Esophagus muscularis mucosa (tissue), 4 donors: ENCODE results near the gene COA7. TPM values are rescaled to one million over a fixed set of nuclear protein-coding genes. Genes with fewer than 3 reads are reported as not detected.

Source experiments
- DNase-seq: peaks from one replicate; pipeline ENCODE4 v3.0.0-alpha.2; 2017; ENCODE audit errors: extremely low spot score
- H3K27ac ChIP-seq, 4 donors: fragments of 200-600 bp; sonication (generic); replicated peaks in 1 of 4; 1 replicate in 3 of 4; 2 replicates in 1 of 4; pipeline ENCODE4 v1.5.1; 2016 to 2019; ENCODE audit warnings: mild to moderate bottlenecking in 1 of 4
- H3K27me3 ChIP-seq, 4 donors: fragments of 200-600 bp; sonication (generic); one replicate each; pipeline versions ENCODE4 v1.5.1 to v1.6.0; 2016 to 2019
- H3K36me3 ChIP-seq, 4 donors: fragments of 200-600 bp; sonication (generic); one replicate each; pipeline ENCODE4 v1.5.1; 2016 to 2019
- H3K4me1 ChIP-seq, 4 donors: fragments of 200-600 bp; sonication (generic); one replicate each; pipeline ENCODE4 v1.5.1; 2016 to 2019
- H3K4me3 ChIP-seq, 4 donors: fragments of 200-600 bp; sonication (generic); 1 replicate in 2 of 4; 2 replicates in 2 of 4; pipeline ENCODE4 v1.5.1; 2016 to 2019; ENCODE audit warnings: mild to moderate bottlenecking in 4 of 4, moderate library complexity in 1 of 4
- H3K9me3 ChIP-seq, 4 donors: fragments of 200-600 bp; sonication (generic); 1 replicate in 3 of 4; 2 replicates in 1 of 4; pipeline ENCODE4 v1.5.1; 2016 to 2019
- CTCF ChIP-seq, 3 experiments: fragments of 200-600 bp in 2 of 3; fragments of 450-650 bp in 1 of 3; sonication (generic) in 2 of 3; IDR thresholded peaks; one replicate each; pipeline ENCODE4 v1.5.1; 2017 to 2019; ENCODE audit warnings: antibody characterized with exemption in 3 of 3, mild to moderate bottlenecking in 2 of 3, moderate library complexity in 1 of 3
- EP300 ChIP-seq: sonication (generic); formaldehyde crosslinking; IDR thresholded peaks from one replicate; pipeline ENCODE4 v1.6.1; 2017; ENCODE audit warnings: antibody characterized with exemption
- POLR2A ChIP-seq: fragments of 450-650 bp; IDR thresholded peaks from one replicate; pipeline ENCODE4 v1.6.1; 2017; ENCODE audit warnings: antibody characterized with exemption, moderate library complexity, mild to moderate bottlenecking, low read depth
- POLR2AphosphoS5 ChIP-seq, 2 donors: sonication (generic); formaldehyde crosslinking; IDR thresholded peaks; one replicate each; pipeline ENCODE4 v1.6.1; 2017; ENCODE audit warnings: antibody characterized with exemption in 2 of 2
- WGBS: methylation state at CpG from one replicate; pipeline ENCODE4 v1.1.5; 2018; 5-methylcytosine and 5-hydroxymethylcytosine counted together
- intact Hi-C: fragments of 100-400 bp; cut with DNase I; formaldehyde crosslinking; loops from one replicate; pipeline ENCODE4 v1.15.1; 2023
- total RNA-seq, 4 donors: library from RNA; depleted of rRNA; stranded (reverse); fragments of >200 nt; gene quantifications; one replicate each; pipeline versions ENCODE4 v1.1.0 to v1.2.1, GENCODE V29; 2016

The COA7 gene
- total RNA-seq, 4 donors from 2014 or later, result 8.3 to 9.7 (median 9.2) TPM

GRCh38 chr1:52667290-52667689 lies 30.9 kb downstream of the COA7 start:
- no peaks in the 10 kb centered on the region for H3K36me3 ChIP-seq
- H3K4me1 ChIP-seq, result peaks cover 0 to 5% (median 0%) of the 10 kb centered on the region in 4 donors
- H3K4me3 ChIP-seq, result no peak overlapping the region
- no peaks in the 10 kb centered on the region for H3K27me3 ChIP-seq
- intact Hi-C loops, result no loop called here
- H3K9me3 ChIP-seq, result no peaks in the 10 kb centered on the region
- no peak overlapping the region for H3K27ac ChIP-seq
- TF ChIP-seq POLR2AphosphoS5 (IDR thresholded peaks at IDR 0.05) (no peak), CTCF (IDR thresholded peaks at IDR 0.05) (no peak), EP300 (no peak), POLR2A (no peak)
- no peak for DNase-seq
- 91% methylated on average over 5 of the region's 5 CpGs for WGBS

GRCh38 chr1:52665006-52665941 lies 32.9 kb downstream of the COA7 start:
- peaks cover 0 to 5% (median 0%) of the 10 kb centered on the region in 4 donors for H3K4me1 ChIP-seq
- no peak for DNase-seq
- H3K36me3 ChIP-seq, result no peaks in the 10 kb centered on the region
- H3K4me3 ChIP-seq, result no peak overlapping the region
- 82% methylated on average over 8 of the region's 8 CpGs for WGBS
- no peaks in the 10 kb centered on the region for H3K27me3 ChIP-seq
- TF ChIP-seq POLR2AphosphoS5 (IDR thresholded peaks at IDR 0.05) (no peak), POLR2A (no peak), EP300 (no peak), CTCF (IDR thresholded peaks at IDR 0.05) (no peak)
- intact Hi-C loops, result no loop called here
- H3K9me3 ChIP-seq, result no peaks in the 10 kb centered on the region
- H3K27ac ChIP-seq, result no peak overlapping the region

- Histone ChIP-seq H3K4me3 (no peak overlapping the region), H3K27ac (no peak overlapping the region), H3K4me1 (peaks cover 0 to 5% (median 0%) of the 10 kb centered on the region in 4 donors), H3K9me3 (no peaks in the 10 kb centered on the region), H3K27me3 (no peaks in the 10 kb centered on the region), H3K36me3 (no peaks in the 10 kb centered on the region)
- intact Hi-C loops, result no loop called here
- 91% methylated on average over 5 of the region's 5 CpGs for WGBS
- TF ChIP-seq POLR2AphosphoS5 (IDR thresholded peaks at IDR 0.05), result no peak
- TF ChIP-seq POLR2A, result no peak
- TF ChIP-seq CTCF (IDR thresholded peaks at IDR 0.05), result no peak
- TF ChIP-seq EP300, result no peak
- no peak for DNase-seq
Measured at GRCh38 chr1:52663716-52664115, 34.4 kb downstream of the COA7 start.

- DNase-seq, result no peak
- no peaks in the 10 kb centered on the region for H3K27me3 ChIP-seq
- intact Hi-C loops, result no loop called here
- H3K4me3 ChIP-seq, result no peak overlapping the region
- TF ChIP-seq EP300 (no peak), CTCF (IDR thresholded peaks at IDR 0.05) (no peak), POLR2A (no peak), POLR2AphosphoS5 (IDR thresholded peaks at IDR 0.05) (no peak)
- peaks cover 0 to 5% (median 0%) of the 10 kb centered on the region in 4 donors for H3K4me1 ChIP-seq
- no peaks in the 10 kb centered on the region for H3K36me3 ChIP-seq
- H3K9me3 ChIP-seq, result no peaks in the 10 kb centered on the region
- H3K27ac ChIP-seq, result no peak overlapping the region
- WGBS, result 39% methylated on average over 13 of the region's 13 CpGs
Measured at GRCh38 chr1:52662645-52663313, 35.4 kb downstream of the COA7 start.
